ENCODE data around the gene DMPK. TPM values are rescaled to one million over a fixed set of nuclear protein-coding genes. Genes with fewer than 3 reads are reported as not detected.

The DMPK gene
- total RNA-seq, 1 experiment from 2014 or later: 18.3 TPM

DNA sequence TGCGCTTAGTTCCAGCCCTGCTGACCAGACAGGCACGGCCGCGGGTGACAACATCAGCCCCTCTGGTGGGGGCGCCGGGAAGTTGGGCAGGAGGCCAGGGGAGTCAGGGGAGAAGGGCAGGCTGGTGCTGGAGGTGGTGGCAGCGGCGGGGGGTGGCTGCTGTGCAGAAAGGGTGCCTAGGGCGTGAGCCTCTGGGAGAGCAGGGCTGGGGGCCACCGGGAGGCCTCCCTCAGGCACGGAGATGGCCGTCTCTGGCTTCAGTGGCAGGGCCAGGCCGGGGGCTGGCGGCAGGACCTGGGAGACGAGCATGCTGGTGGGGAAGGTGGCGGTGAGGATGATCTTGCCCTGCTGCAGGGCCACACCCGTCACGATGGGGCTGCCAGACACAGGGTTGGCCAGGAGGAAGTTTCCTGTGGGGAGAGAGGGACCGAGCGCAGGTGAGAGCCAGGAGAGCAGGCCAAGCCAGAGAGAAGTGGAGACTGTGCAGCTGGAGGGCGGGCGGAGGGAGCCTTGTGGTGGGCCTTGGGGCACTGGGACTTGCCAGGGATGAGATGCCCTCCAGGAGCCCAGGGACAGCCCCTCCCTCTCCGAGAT is 16.5 kb downstream of the DMPK start:
- intact Hi-C loops (cut with micrococcal nuclease): no loop called here
- Histone ChIP-seq H3K9me2 (replicated peaks; ENCODE audit: low read length) (no peaks in the 10 kb centered on the region), H3K9ac (ENCODE audit: low read length) (no peak overlapping the region), H3K4me1 (ENCODE audit: insufficient read depth, low read length) (peaks cover 13% of the 10 kb centered on the region; the same call in 1 of the 2 replicates), H3K4me3 (ENCODE audit: low read length) (no peak overlapping the region), H3K4me2 (ENCODE audit: low read length) (no peak overlapping the region), H3K27me3 (ENCODE audit: low read length) (no peaks in the 10 kb centered on the region), H3K9me3 (ENCODE audit: low read length) (no peaks in the 10 kb centered on the region), H3K36me3 (ENCODE audit: low read depth, low read length) (no peaks in the 10 kb centered on the region), H3K79me2 (ENCODE audit: low read length) (no peaks in the 10 kb centered on the region), H3K27ac (ENCODE audit: low read length) (no peak overlapping the region), H3F3A (ENCODE audit: low read length, unreplicated experiment) (no peaks in the 10 kb centered on the region), H2AFZ (ENCODE audit: low read length) (no peak overlapping the region), H4K20me1 (ENCODE audit: low read length) (no peaks in the 10 kb centered on the region)
- ATAC-seq: no peak
- POLR2A ChIA-PET (ENCODE audit: unreplicated experiment): no interaction called here
- BruUV-seq (replicated peaks): no TSS peak
- TF ChIP-seq EZH2phosphoT487 (IDR thresholded peaks at IDR 0.05; ENCODE audit: borderline replicate concordance, low read length) (no peak), EZH2 (IDR thresholded peaks at IDR 0.05; ENCODE audit: low read length, unreplicated experiment) (no peak)
- TF ChIP-seq, protein P1, sequence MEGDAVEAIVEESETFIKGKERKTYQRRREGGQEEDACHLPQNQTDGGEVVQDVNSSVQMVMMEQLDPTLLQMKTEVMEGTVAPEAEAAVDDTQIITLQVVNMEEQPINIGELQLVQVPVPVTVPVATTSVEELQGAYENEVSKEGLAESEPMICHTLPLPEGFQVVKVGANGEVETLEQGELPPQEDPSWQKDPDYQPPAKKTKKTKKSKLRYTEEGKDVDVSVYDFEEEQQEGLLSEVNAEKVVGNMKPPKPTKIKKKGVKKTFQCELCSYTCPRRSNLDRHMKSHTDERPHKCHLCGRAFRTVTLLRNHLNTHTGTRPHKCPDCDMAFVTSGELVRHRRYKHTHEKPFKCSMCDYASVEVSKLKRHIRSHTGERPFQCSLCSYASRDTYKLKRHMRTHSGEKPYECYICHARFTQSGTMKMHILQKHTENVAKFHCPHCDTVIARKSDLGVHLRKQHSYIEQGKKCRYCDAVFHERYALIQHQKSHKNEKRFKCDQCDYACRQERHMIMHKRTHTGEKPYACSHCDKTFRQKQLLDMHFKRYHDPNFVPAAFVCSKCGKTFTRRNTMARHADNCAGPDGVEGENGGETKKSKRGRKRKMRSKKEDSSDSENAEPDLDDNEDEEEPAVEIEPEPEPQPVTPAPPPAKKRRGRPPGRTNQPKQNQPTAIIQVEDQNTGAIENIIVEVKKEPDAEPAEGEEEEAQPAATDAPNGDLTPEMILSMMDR (conservative IDR thresholded peaks at IDR 0.05; ENCODE audit: low read depth, low read length): no peak
- CTCF ChIA-PET: no interaction called here
- no peak for DNase-seq

DNA sequence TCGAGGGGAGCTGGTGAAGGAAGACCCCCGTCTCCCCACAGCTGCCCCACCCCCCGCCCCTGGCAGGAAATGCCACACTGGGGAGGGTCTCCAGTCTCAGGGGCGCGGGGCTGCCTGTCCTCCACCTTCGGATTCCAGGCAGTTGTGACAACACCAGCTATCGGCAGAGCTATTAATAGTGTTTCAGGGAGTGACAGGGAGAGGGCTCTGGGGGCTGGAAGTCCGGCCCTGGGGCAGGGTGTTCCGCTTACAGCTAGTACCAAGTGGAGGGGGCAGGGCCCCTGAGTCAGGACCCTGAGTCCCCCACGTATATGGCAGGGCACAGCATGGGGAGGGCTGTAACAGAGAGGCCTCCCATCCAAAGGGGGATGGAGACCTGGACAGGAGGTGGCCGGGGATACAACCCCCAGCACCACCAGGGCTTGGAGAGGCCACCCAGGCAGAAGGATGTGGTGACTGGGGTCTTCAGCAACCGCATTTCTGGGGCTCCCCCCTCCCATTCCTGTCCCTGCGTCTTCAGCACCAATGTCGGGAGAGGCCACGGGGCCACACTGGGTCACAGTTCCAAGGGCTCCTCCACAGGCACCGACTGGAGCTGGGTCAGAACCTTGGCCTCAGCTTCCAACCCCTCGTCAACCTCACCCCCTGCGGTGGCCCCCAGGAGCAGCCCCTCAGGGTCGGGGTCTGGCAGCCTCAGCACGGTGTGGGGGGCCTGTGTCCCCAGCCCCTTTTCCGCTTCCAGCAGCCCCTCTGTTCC is 17.2 kb downstream of the DMPK start:
- no peak for TF ChIP-seq EZH2phosphoT487 (IDR thresholded peaks at IDR 0.05; ENCODE audit: borderline replicate concordance, low read length)
- TF ChIP-seq, protein P1 (conservative IDR thresholded peaks at IDR 0.05; ENCODE audit: low read depth, low read length): no peak
- no peak for TF ChIP-seq EZH2 (IDR thresholded peaks at IDR 0.05; ENCODE audit: low read length, unreplicated experiment)
- DNase-seq: no peak
- Histone ChIP-seq H3K9me2 (replicated peaks; ENCODE audit: low read length) (no peaks in the 10 kb centered on the region), H3K79me2 (ENCODE audit: low read length) (no peaks in the 10 kb centered on the region), H3K9me3 (ENCODE audit: low read length) (no peaks in the 10 kb centered on the region), H3K4me1 (ENCODE audit: insufficient read depth, low read length) (peaks cover 13% of the 10 kb centered on the region; the same call in 1 of the 2 replicates), H3K36me3 (ENCODE audit: low read depth, low read length) (no peaks in the 10 kb centered on the region), H3K27me3 (ENCODE audit: low read length) (no peaks in the 10 kb centered on the region), H3F3A (ENCODE audit: low read length, unreplicated experiment) (no peaks in the 10 kb centered on the region), H3K9ac (ENCODE audit: low read length) (no peak overlapping the region), H3K4me2 (ENCODE audit: low read length) (no peak overlapping the region), H2AFZ (ENCODE audit: low read length) (no peak overlapping the region), H3K4me3 (ENCODE audit: low read length) (no peak overlapping the region), H3K27ac (ENCODE audit: low read length) (no peak overlapping the region), H4K20me1 (ENCODE audit: low read length) (no peaks in the 10 kb centered on the region)
- ChIA-PET POLR2A (ENCODE audit: unreplicated experiment) (no interaction called here), CTCF (no interaction called here)
- no TSS peak for BruUV-seq (replicated peaks)
- intact Hi-C loops (cut with micrococcal nuclease): no loop called here
- no peak for ATAC-seq

DNA sequence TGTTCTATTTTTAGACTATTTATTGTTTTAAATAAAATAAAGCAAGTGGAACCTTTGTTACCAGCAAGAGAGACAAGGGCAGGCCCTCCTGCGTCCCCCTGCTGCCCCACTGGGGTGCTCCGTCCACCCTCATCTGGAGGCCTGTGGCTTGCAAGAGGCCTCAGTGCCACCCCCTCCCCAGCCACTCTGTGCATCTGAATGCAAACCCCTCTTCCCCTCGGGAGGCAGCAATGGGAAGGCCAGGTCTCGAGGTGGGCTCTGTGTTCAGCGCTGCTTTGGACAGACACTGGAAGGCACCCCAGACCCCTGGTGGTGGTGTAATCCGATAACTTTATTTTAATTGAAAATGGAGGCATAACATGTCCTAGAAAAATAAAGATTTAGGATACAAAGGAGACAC is 17.8 kb downstream of the DMPK start:
- TF ChIP-seq, protein P1 (conservative IDR thresholded peaks at IDR 0.05; ENCODE audit: low read depth, low read length): no peak
- TF ChIP-seq EZH2phosphoT487 (IDR thresholded peaks at IDR 0.05; ENCODE audit: borderline replicate concordance, low read length) (no peak), EZH2 (IDR thresholded peaks at IDR 0.05; ENCODE audit: low read length, unreplicated experiment) (no peak)
- ChIA-PET CTCF (no interaction called here), POLR2A (ENCODE audit: unreplicated experiment) (no interaction called here)
- Histone ChIP-seq H3K9me2 (replicated peaks; ENCODE audit: low read length) (no peaks in the 10 kb centered on the region), H3K9me3 (ENCODE audit: low read length) (no peaks in the 10 kb centered on the region), H3K4me2 (ENCODE audit: low read length) (no peak overlapping the region), H3K4me3 (ENCODE audit: low read length) (no peak overlapping the region), H3K9ac (ENCODE audit: low read length) (no peak overlapping the region), H3K79me2 (ENCODE audit: low read length) (no peaks in the 10 kb centered on the region), H3F3A (ENCODE audit: low read length, unreplicated experiment) (no peaks in the 10 kb centered on the region), H3K27ac (ENCODE audit: low read length) (no peak overlapping the region), H4K20me1 (ENCODE audit: low read length) (no peaks in the 10 kb centered on the region), H3K36me3 (ENCODE audit: low read depth, low read length) (no peaks in the 10 kb centered on the region), H2AFZ (ENCODE audit: low read length) (no peak overlapping the region), H3K4me1 (ENCODE audit: insufficient read depth, low read length) (peaks cover 9% of the 10 kb centered on the region; the same call in 1 of the 2 replicates), H3K27me3 (ENCODE audit: low read length) (no peaks in the 10 kb centered on the region)
- intact Hi-C loops (cut with micrococcal nuclease): no loop called here
- DNase-seq (no peak), ATAC-seq (no peak)
- BruUV-seq (replicated peaks): no TSS peak

Data from PC-3 (cell line).